Occipital lobe (tissue), 3 donors: ENCODE measurements around the gene CNIH4. TPM values are rescaled to one million over a fixed set of nuclear protein-coding genes. Genes with fewer than 3 reads are reported as not detected.
"Not testable (repeated sequence)": the region's sequence is repeated elsewhere in the genome, so short reads cannot be mapped to it uniquely, and the experiment has no call there.

Source experiments
- DNase-seq: peaks from one replicate; lab custom pipeline; 2025; lab: John Stamatoyannopoulos, UW
- small RNA-seq: library from RNA; depleted of rRNA; stranded (forward); fragments of <200 nt; gene quantifications from one replicate; pipeline ENCODE3, GENCODE V24; 2014
- total RNA-seq: library from RNA; depleted of rRNA; stranded (reverse); fragments of >200 nt; gene quantifications from one replicate; pipeline ENCODE4 v1.2.3, GENCODE V29; 2014

CNIH4 gene
- total RNA-seq, 1 donor from 2014 or later, result 34.2 TPM

- no peak for DNase-seq
Observed at GRCh38 chr1:224399887-224400286, 43.2 kb downstream of the CNIH4 start.

- DNase-seq, result no peak
Observed at GRCh38 chr1:224402472-224403036, 45.9 kb downstream of the CNIH4 start.

- no peak for DNase-seq
Observed at GRCh38 chr1:224404916-224405603, 48.4 kb downstream of the CNIH4 start.

GRCh38 chr1:224405604-224405970 is 48.9 kb downstream of the CNIH4 start:
- DNase-seq, result no peak

GRCh38 chr1:224406216-224406615 is 49.5 kb downstream of the CNIH4 start:
- DNase-seq, result no peak

- no peak for DNase-seq
Observed at GRCh38 chr1:224407571-224408293, 51.1 kb downstream of the CNIH4 start.

GRCh38 chr1:224408294-224408590 is 51.6 kb downstream of the CNIH4 start:
- DNase-seq, result no peak

- no peak for DNase-seq
Observed at GRCh38 chr1:224411766-224412165, 55.1 kb downstream of the CNIH4 start.

GRCh38 chr1:224420106-224420505 is 63.4 kb downstream of the CNIH4 start:
- no peak for DNase-seq

GRCh38 chr1:224425279-224425884 is 68.7 kb downstream of the CNIH4 start:
- DNase-seq, result no peak

GRCh38 chr1:224426869-224427268 is 70.2 kb downstream of the CNIH4 start:
- not testable (repeated sequence) for DNase-seq

- DNase-seq, result no peak
Observed at GRCh38 chr1:224427346-224427745, 70.7 kb downstream of the CNIH4 start.

- not testable (repeated sequence) for DNase-seq
Observed at GRCh38 chr1:224428713-224429112, 72.0 kb downstream of the CNIH4 start.

Small RNA genes lying within 50 kb of the gene (small RNA-seq; reads per million reads assigned to genes)
- gene MIR4742, result 0.32 reads per million, percentile 18 among the genes with 10 or more reads in this experiment

Other genes with a start within 250 kb of the CNIH4 start
- 56.9 TPM for gene FBXO28, start 242.8 kb upstream of the CNIH4 start, total RNA-seq
- 67.5 TPM for gene DEGS1, start 173.6 kb upstream of the CNIH4 start, total RNA-seq
- 36.0 TPM for gene NVL, start 26.7 kb upstream of the CNIH4 start, total RNA-seq
- gene WDR26, start 77.9 kb downstream of the CNIH4 start, total RNA-seq, result 61.8 TPM